CD1c-positive myeloid dendritic cell (primary cell): ENCODE data around the gene ASTN2.
"Not testable (repeated sequence)": the region's sequence is repeated elsewhere in the genome, so short reads cannot be mapped to it uniquely, and the experiment has no call there.

Source experiments
- DNase-seq: peaks from one replicate; pipeline ENCODE4 v3.0.0-alpha.2; 2016; ENCODE audit errors: extremely low spot score

ASTN2 gene

DNA sequence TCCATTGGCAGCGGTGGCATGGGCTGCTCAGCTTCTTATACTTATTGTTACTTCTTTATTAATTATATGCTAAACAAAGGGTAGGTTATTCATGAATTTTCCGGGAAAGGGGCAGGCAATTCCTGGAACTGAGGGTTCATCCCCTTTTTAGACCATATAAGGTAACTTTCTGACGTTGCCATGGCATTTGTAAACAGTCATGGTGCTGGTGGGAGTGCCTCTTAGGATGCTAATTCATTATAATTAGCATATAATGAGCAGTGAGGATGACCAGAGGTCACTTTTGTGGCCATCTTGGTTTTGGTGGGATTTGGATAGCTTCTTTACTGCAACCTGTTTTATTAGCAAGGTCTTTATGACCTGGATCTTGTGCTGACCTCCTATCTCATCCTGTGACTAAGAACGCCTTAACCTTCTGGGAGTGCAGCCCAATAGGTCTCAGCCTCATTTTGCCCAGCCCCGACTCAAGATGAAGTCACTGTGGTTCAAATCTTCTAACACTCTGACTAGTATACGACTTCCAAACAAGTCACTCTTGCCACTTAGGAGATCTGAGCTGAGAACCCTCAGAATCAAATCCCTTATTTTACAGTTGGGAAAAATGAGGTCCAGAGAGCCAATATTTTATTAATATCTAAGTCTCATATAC is 490.3 kb downstream of the ASTN2 start:
- DNase-seq, result no peak

DNA sequence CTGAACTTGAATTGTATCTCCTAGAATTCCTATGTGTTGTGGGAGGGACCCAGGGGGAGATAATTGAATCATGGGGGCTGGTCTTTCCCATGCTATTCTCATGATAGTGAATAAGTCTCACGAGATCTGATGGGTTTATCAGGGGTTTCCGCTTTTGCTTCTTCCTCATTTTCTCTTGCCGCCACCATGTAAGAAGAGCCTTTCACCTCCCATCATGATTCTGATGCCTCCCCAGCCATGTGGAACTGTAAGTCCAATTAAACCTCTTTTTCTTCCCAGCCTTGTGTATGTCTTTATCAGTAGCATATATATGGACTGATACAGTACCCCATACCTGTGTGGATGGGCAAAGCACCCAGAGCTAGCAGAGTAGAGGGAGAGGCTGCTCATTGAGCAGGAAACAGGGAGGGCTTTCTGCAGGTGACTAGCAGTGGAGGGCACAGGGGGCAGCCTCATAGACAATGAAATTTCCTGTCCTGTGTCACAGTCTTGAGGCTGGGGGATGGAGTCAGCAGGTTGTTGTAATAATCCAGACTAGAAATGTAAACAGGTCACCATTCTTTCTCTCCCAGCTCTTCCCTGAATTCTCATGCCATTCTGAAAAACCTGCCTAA is 496.9 kb downstream of the ASTN2 start:
- not testable (repeated sequence) for DNase-seq

DNA sequence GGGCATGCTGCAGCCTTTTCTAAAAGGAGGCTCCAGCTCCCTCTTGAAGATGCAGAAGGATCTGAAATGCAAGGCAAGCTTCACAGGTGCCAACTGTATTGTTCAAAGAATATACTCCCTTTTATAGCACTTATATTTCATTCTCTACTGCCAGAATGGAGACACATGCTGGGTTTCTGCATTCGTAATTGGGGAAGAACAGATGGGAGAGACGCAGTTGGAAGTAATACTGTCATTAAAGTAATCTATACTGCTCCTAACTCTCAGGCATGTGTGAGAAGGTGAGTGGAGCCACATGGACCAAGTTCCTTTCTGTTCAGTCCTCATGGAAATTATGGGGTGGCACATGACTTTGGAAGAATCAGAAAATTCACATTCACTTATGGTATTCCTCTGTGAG is 501.3 kb downstream of the ASTN2 start:
- DNase-seq, result no peak

GRCh38 chr9:116910201-116910600 is 504.7 kb downstream of the ASTN2 start:
- DNase-seq, result no peak

- DNase-seq, result no peak
These were observed 506.9 kb downstream of the ASTN2 start for GRCh38 chr9:116907989-116908388.

- no peak for DNase-seq
These were observed 509.7 kb downstream of the ASTN2 start for GRCh38 chr9:116905171-116905588.

GRCh38 chr9:116904165-116904564 is 510.7 kb downstream of the ASTN2 start:
- DNase-seq, result no peak

DNA sequence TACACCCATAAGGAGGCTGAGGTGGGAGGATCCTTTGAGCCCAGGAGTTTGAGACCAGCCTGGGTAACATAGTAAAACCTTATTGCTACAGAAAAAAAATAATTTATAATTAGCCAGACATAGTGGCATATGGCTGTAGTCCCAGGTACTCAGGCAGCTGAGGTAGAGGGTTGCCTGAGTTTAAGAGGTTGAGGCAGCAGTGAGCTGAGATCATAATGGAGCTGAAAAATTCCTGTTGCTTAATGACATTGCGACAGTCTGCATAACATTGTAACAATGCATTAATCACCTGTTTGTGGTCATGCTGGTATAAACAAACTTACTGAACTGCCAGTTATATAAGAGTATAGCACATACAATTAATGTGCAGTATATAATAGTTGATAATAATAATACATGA is 513.6 kb downstream of the ASTN2 start:
- no peak for DNase-seq

DNA sequence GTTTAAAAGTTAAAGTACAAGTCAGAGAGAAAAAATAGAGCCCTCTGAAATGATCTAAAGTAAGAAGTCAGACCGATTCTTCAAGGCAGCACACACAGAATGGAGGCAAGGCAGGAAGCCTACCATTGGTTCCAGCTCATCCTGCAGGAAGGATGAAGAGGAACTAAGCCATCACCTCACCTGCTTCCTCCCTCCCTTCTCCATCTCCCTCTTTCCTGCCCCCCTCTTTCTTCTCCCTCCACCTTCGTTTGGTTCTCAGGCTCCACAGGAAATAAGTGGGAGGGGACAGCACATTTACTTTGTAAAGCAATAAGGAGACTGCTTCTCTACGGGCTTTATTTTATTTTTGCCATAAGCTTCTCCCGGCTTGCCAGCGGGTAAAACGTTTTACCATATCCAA is 514.3 kb downstream of the ASTN2 start:
- no peak for DNase-seq

DNA sequence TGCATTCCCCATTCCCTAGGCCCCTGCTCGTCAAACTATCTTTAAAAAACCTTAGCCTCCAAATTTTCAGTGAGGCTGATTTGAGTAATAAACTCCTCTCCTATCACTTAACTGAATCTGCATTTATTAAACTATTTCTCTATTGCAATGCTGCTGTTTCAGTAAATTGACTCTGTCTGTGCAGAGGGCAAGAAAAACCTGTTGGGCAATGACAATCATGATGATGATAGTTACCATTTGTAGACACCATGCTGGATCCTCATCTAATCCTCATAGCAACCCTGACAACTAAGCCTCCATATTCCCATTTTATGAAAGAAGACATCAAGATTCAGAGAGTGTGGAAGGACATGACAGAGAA is 514.9 kb downstream of the ASTN2 start:
- DNase-seq, result no peak

DNA sequence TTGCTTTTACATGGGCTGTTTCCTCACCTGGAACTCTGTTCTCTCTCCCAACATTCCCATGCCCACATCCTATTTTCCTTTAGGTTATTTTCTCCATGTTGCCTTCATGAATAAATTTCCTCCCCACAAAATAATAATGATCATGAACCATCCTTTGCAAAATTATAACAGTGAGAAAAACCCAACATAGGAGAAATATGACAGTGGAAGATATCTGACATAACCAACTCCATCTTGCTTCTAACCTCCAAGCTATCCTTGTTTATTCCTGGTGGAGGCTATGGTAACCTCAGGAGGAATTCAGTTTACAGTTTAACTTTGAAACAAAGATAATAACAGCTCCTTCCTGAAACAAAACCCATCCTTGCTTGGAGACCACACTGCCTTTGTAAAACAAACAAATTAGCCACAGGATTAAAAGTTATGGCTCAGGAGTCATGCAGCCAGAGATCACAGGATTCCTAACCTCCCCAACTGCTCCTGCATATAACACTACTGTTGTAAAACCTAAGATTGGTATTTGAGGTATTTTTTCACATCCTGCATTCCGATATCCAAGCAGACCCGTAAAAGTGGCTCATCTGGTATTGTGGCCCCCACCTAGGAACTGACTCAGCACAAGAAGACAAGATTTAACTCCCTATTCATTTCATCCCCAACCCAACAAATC is 515.4 kb downstream of the ASTN2 start:
- no peak for DNase-seq

- not testable (repeated sequence) for DNase-seq
These were observed 516.7 kb downstream of the ASTN2 start for GRCh38 chr9:116898131-116898530.

GRCh38 chr9:116897201-116897600 is 517.7 kb downstream of the ASTN2 start:
- DNase-seq, result no peak

DNA sequence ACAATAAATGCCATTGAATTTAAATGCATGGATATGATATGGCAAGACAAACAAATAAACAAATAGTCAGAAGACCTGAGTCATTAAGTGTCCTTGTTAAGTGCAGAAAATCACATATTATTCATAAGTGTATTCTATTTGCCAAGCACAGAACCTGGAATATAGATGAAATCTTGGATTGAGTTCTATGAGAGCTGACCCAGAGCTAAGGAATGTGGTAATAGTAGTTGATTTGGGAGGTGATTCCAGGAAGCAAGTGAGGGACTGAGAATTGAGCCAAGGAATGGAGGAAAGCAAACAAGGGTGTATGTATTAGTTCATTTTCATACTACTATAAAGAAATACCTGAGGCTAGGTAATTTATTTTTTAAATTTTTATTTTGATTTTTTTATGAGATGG is 518.9 kb downstream of the ASTN2 start:
- DNase-seq, result no peak

- no peak for DNase-seq
These were observed 523.4 kb downstream of the ASTN2 start for GRCh38 chr9:116891424-116891823.

DNA sequence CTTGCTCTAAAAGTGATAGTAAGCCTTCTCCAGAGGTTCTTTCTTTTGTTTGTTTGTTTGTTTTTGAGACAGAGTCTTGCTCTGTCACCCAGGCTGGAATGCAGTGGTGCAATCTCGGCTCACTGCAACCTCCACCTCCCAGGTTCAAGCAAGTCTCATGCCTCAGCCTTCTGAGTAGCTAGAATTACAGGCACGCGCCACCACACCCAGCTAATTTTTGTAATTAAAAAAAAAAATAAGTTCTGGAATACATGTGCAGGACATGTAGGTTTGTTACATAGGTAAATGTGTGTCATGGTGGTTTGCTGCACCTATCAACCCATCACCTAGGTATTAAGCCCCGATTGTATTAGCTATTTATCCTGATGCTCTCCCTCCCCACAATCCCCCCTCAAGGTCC is 526.4 kb downstream of the ASTN2 start:
- not testable (repeated sequence) for DNase-seq

DNA sequence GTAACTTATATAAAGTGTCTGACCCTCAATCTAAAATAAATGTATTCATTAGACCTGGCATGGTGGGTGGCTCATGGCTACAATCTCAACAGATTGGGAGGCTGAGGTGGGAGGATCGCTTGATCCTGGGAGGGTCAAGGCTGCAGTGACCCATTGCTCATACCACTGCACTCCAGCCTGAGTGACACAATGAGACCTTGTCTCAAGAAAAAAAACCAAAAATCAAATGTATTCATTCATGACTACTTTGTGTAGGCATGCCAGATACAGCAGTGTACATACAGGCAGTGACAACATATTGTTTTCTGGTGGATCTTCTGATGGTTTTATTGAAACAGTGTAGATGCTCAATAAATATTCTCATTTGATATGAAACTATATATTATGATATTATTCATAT is 526.8 kb downstream of the ASTN2 start:
- no peak for DNase-seq

GRCh38 chr9:116883676-116884075 is 531.2 kb downstream of the ASTN2 start:
- no peak for DNase-seq

- no peak for DNase-seq
These were observed 537.8 kb downstream of the ASTN2 start for GRCh38 chr9:116877072-116877471.

- no peak for DNase-seq
These were observed 539.3 kb downstream of the ASTN2 start for GRCh38 chr9:116875576-116875975.

GRCh38 chr9:116873937-116874914 is 540.6 kb downstream of the ASTN2 start:
- DNase-seq, result no peak

- DNase-seq, result no peak
These were observed 541.4 kb downstream of the ASTN2 start for GRCh38 chr9:116873491-116873890.
